ENCODE measurements around the gene NEO1. TPM values are rescaled to one million over a fixed set of nuclear protein-coding genes. Genes with fewer than 3 reads are reported as not detected.

The NEO1 gene
- polyA plus RNA-seq, 1 of the 3 experiments (the other 2 are of a cell fraction), result 13.1 TPM

GRCh38 chr15:73210630-73211029 is 158.4 kb downstream of the NEO1 start:
- no peak overlapping the region for H3K9ac ChIP-seq
- no peaks in the 10 kb centered on the region for H4K20me1 ChIP-seq (ENCODE audit: insufficient read depth)
- H3K27me3 ChIP-seq (ENCODE audit: insufficient read depth), result no peaks in the 10 kb centered on the region
- H2AFZ ChIP-seq (ENCODE audit: low read depth), result no peak overlapping the region
- DNase-seq, result no peak
- H3K4me2 ChIP-seq, result no peak overlapping the region
- H3K27ac ChIP-seq (ENCODE audit: low read depth in 2 of 2, low read length in 1 of 2), result no peak overlapping the region
- no peaks in the 10 kb centered on the region for H3F3A ChIP-seq (replicated peaks; ENCODE audit: insufficient read depth)
- ChIA-PET POLR2A (no interaction called here), CTCF (interaction anchor here (0.7 to 1.9 kb wide), 4 partner anchors 9 to 130 kb away, joined by 3 to 6 read pairs (median 4); no protein-coding TSS in a partner anchor)
- H3K9me2 ChIP-seq, result no peaks in the 10 kb centered on the region
- 86% methylated on average over 2 of the region's 2 CpGs for WGBS (ENCODE audit: low lambda C conversion rate)
- H3K4me3 ChIP-seq (ENCODE audit: low read depth in 2 of 2, low read length in 1 of 2), result no peak overlapping the region
- H3K4me1 ChIP-seq (ENCODE audit: control insufficient read depth in 1 of 2, insufficient read depth in 2 of 2, low read depth in 1 of 2, low read length in 1 of 2), result no peaks in the 10 kb centered on the region
- TF ChIP-seq EP300 (IDR thresholded peaks at IDR 0.05; ENCODE audit: borderline replicate concordance in 1 of 2, low read depth in 1 of 2, low read length in 1 of 2) (no peak), MXI1 (IDR thresholded peaks at IDR 0.05; ENCODE audit: low read depth, low read length) (no peak), PBX3 (IDR thresholded peaks at IDR 0.05) (no peak), CTCF (IDR thresholded peaks at IDR 0.05) (no peak), SIN3A (IDR thresholded peaks at IDR 0.05; ENCODE audit: borderline replicate concordance, low read depth, low read length) (no peak), REST (IDR thresholded peaks at IDR 0.05; ENCODE audit: low read depth, low read length) (no peak), RXRA (IDR thresholded peaks at IDR 0.05; ENCODE audit: borderline replicate concordance, low read depth) (no peak), FOSL2 (IDR thresholded peaks at IDR 0.05; ENCODE audit: borderline replicate concordance, low read depth) (no peak), MEF2A (IDR thresholded peaks at IDR 0.05; ENCODE audit: borderline replicate concordance, low read depth) (no peak), SMC3 (IDR thresholded peaks at IDR 0.05; ENCODE audit: low read depth, low read length) (no peak), NFIC (IDR thresholded peaks at IDR 0.05; ENCODE audit: borderline replicate concordance) (no peak), RCOR1 (IDR thresholded peaks at IDR 0.05; ENCODE audit: low read length) (no peak), TEAD4 (IDR thresholded peaks at IDR 0.05; ENCODE audit: borderline replicate concordance, insufficient read depth) (no peak), RFX5 (IDR thresholded peaks at IDR 0.05; ENCODE audit: low read length) (no peak), YY1 (IDR thresholded peaks at IDR 0.05; ENCODE audit: low read depth) (no peak), EZH2phosphoT487 (IDR thresholded peaks at IDR 0.05; ENCODE audit: borderline replicate concordance, low read depth) (no peak)
- H3K36me3 ChIP-seq (replicated peaks in 1 of 2; ENCODE audit: control insufficient read depth in 1 of 2, insufficient read depth in 2 of 2, low read length in 1 of 2), result peaks cover 0 to 4% of the 10 kb centered on the region in 2 experiments
- H3K9me3 ChIP-seq, result no peaks in the 10 kb centered on the region
- H3K79me2 ChIP-seq (ENCODE audit: insufficient read depth), result no peaks in the 10 kb centered on the region
